ENCODE data around the gene C1orf167. TPM values are rescaled to one million over a fixed set of nuclear protein-coding genes. Genes with fewer than 3 reads are reported as not detected.

The C1orf167 gene
- total RNA-seq, 1 experiment from 2014 or later: 0.39 TPM

- H3K23me2 ChIP-seq (ENCODE audit: insufficient read length, low read depth, low read length, poor library complexity, severe bottlenecking): no peaks in the 10 kb centered on the region
- H3K27me3 ChIP-seq (ENCODE audit: insufficient read depth, low read length): no peaks in the 10 kb centered on the region
- no peak overlapping the region for H3K56ac ChIP-seq (ENCODE audit: insufficient read length, low read depth, low read length)
- H3K4ac ChIP-seq (ENCODE audit: low read depth, low read length): no peak overlapping the region
- H2BK120ac ChIP-seq (ENCODE audit: low read depth, low read length, poor library complexity, severe bottlenecking): no peak overlapping the region
- DNase-seq: no peak
- TF ChIP-seq CTCF (conservative IDR thresholded peaks at IDR 0.05): no peak
- H3K27ac Mint-ChIP-seq: peak overlapping the region in 1 of 3 experiments; percentile 85; a peak in 2 of 7 replicates
- H3K14ac ChIP-seq (ENCODE audit: insufficient read depth, low read length): no peak overlapping the region
- no peak overlapping the region for H3K4me3 Mint-ChIP-seq
- WGBS (ENCODE audit: extremely low coverage, insufficient read length, low lambda C conversion rate): no CpG with 5 or more reads among the region's 11 CpGs
- H3K36me3 Mint-ChIP-seq (ENCODE audit: insufficient read depth in 1 of 3, low read depth in 3 of 3): no peaks in the 10 kb centered on the region
- no peaks in the 10 kb centered on the region for H3K9me3 ChIP-seq (ENCODE audit: control insufficient read depth, low read depth, low read length)
- H3K18ac ChIP-seq (ENCODE audit: insufficient read length, low read depth, low read length): no peak overlapping the region
- no peak overlapping the region for H3T11ph ChIP-seq (ENCODE audit: low read length)
- H3K27me3 Mint-ChIP-seq (ENCODE audit: low read depth): no peaks in the 10 kb centered on the region; the same call in none of the 2 replicates
- H3K4me1 ChIP-seq (ENCODE audit: insufficient read depth, low read length): peaks cover 8% of the 10 kb centered on the region
- no peak overlapping the region for H3K9ac ChIP-seq (ENCODE audit: extremely low read depth, insufficient read length, low read length)
- no peak overlapping the region for H2BK12ac ChIP-seq (ENCODE audit: insufficient read length, low read depth, low read length)
- peaks cover 49 to 55% of the 10 kb centered on the region in 2 experiments for H3K4me1 Mint-ChIP-seq
- H3K23ac ChIP-seq (ENCODE audit: insufficient read length, low read depth, low read length): no peak overlapping the region
- no peak overlapping the region for H3K4me2 ChIP-seq (ENCODE audit: insufficient read depth, insufficient read length, low read length)
- no peaks in the 10 kb centered on the region; a peak in 1 of 5 replicates for H3K9me3 Mint-ChIP-seq
- H2BK15ac ChIP-seq (ENCODE audit: low read depth, low read length): no peak overlapping the region
- no peak overlapping the region for H2AFZ ChIP-seq (ENCODE audit: low read length)
- H2AK5ac ChIP-seq (ENCODE audit: insufficient read length, low read length): no peak overlapping the region
- no peak overlapping the region for H2BK20ac ChIP-seq (ENCODE audit: low read depth, low read length, poor library complexity, severe bottlenecking)
- no peak overlapping the region for H4K8ac ChIP-seq (replicated peaks; ENCODE audit: insufficient read length, low read depth, low read length)
- no peak overlapping the region for H2BK5ac ChIP-seq (ENCODE audit: insufficient read length, low read length)
- no peak overlapping the region for H3K27ac ChIP-seq (ENCODE audit: insufficient read length, low read depth, low read length)
- no peak overlapping the region for H4K91ac ChIP-seq (ENCODE audit: insufficient read length, low read depth, low read length)
- H4K20me1 ChIP-seq (ENCODE audit: control insufficient read depth, insufficient read depth, insufficient read length): no peaks in the 10 kb centered on the region
- no peaks in the 10 kb centered on the region for H3K79me1 ChIP-seq (ENCODE audit: insufficient read depth, low read depth, low read length, poor library complexity, severe bottlenecking)
- no peak overlapping the region for H4K5ac ChIP-seq (ENCODE audit: insufficient read length, low read depth, low read length)
- H3K79me2 ChIP-seq (ENCODE audit: insufficient read depth, low read length): no peaks in the 10 kb centered on the region
Measured at GRCh38 chr1:11729155-11729497, 32.9 kb upstream of the C1orf167 start.
